ENCODE data around the gene DENND1A.

Gene DENND1A

GRCh38 chr9:123876750-123877149, 53.2 kb downstream of the DENND1A start:
- H3K4me3 ChIP-seq (ENCODE audit: low read length), result no peak overlapping the region
- DNase-seq (ENCODE audit: low read depth), result no peak
- TF ChIP-seq CTCF (IDR thresholded peaks at IDR 0.05; ENCODE audit: insufficient read depth, low read depth, low read length, missing control alignments), result no peak

GRCh38 chr9:123872710-123873109, 57.2 kb downstream of the DENND1A start:
- DNase-seq (ENCODE audit: low read depth), result no peak
- no peak overlapping the region for H3K4me3 ChIP-seq (ENCODE audit: low read length)
- no peak for TF ChIP-seq CTCF (IDR thresholded peaks at IDR 0.05; ENCODE audit: insufficient read depth, low read depth, low read length, missing control alignments)

GRCh38 chr9:123871781-123872180, 58.1 kb downstream of the DENND1A start:
- DNase-seq (ENCODE audit: low read depth), result no peak
- no peak for TF ChIP-seq CTCF (IDR thresholded peaks at IDR 0.05; ENCODE audit: insufficient read depth, low read depth, low read length, missing control alignments)
- H3K4me3 ChIP-seq (ENCODE audit: low read length), result no peak overlapping the region

GRCh38 chr9:123868002-123868401, 61.9 kb downstream of the DENND1A start:
- no peak overlapping the region for H3K4me3 ChIP-seq (ENCODE audit: low read length)
- no peak for TF ChIP-seq CTCF (IDR thresholded peaks at IDR 0.05; ENCODE audit: insufficient read depth, low read depth, low read length, missing control alignments)
- DNase-seq (ENCODE audit: low read depth), result no peak

GRCh38 chr9:123867034-123867433, 62.9 kb downstream of the DENND1A start:
- no peak overlapping the region for H3K4me3 ChIP-seq (ENCODE audit: low read length)
- TF ChIP-seq CTCF (IDR thresholded peaks at IDR 0.05; ENCODE audit: insufficient read depth, low read depth, low read length, missing control alignments), result no peak
- DNase-seq (ENCODE audit: low read depth), result no peak

GRCh38 chr9:123866497-123866896, 63.4 kb downstream of the DENND1A start:
- no peak for DNase-seq (ENCODE audit: low read depth)
- H3K4me3 ChIP-seq (ENCODE audit: low read length), result no peak overlapping the region
- no peak for TF ChIP-seq CTCF (IDR thresholded peaks at IDR 0.05; ENCODE audit: insufficient read depth, low read depth, low read length, missing control alignments)

- H3K4me3 ChIP-seq (ENCODE audit: low read length), result no peak overlapping the region
- no peak for DNase-seq (ENCODE audit: low read depth)
- TF ChIP-seq CTCF (IDR thresholded peaks at IDR 0.05; ENCODE audit: insufficient read depth, low read depth, low read length, missing control alignments), result no peak
Observed at GRCh38 chr9:123865226-123866000, 64.5 kb downstream of the DENND1A start.
